HG02943 (cell line): ENCODE measurements around the gene TPRA1.
"Not testable (repeated sequence)": the region's sequence is repeated elsewhere in the genome, so short reads cannot be mapped to it uniquely, and the experiment has no call there.

Experiments
- ATAC-seq: cut with Tn5 transposase; IDR thresholded peaks from one replicate; pipeline ENCODE4 v1.9.1; 2021; ENCODE audit warnings: mild to moderate bottlenecking, low read depth, moderate library complexity; ENCODE audit not compliant: unreplicated experiment

The TPRA1 gene

GRCh38 chr3:127616836-127617605 is 26.5 kb upstream of the TPRA1 start:
- no peak for ATAC-seq

- no peak for ATAC-seq
These were observed 25.2 kb upstream of the TPRA1 start for GRCh38 chr3:127615631-127616305.

- ATAC-seq = no peak
These were observed 24.5 kb upstream of the TPRA1 start for GRCh38 chr3:127614928-127615589.

- no peak for ATAC-seq
These were observed 22.9 kb upstream of the TPRA1 start for GRCh38 chr3:127613406-127613805.

- no peak for ATAC-seq
These were observed 22.4 kb upstream of the TPRA1 start for GRCh38 chr3:127612966-127613365.

GRCh38 chr3:127611251-127611650 is 20.7 kb upstream of the TPRA1 start:
- no peak for ATAC-seq

GRCh38 chr3:127610105-127610504 is 19.6 kb upstream of the TPRA1 start:
- ATAC-seq = no peak

GRCh38 chr3:127608362-127608718 is 17.8 kb upstream of the TPRA1 start:
- no peak for ATAC-seq

- no peak for ATAC-seq
These were observed 17.3 kb upstream of the TPRA1 start for GRCh38 chr3:127607675-127608361.

- no peak for ATAC-seq
These were observed 16.6 kb upstream of the TPRA1 start for GRCh38 chr3:127606981-127607595.

- no peak for ATAC-seq
These were observed 15.7 kb upstream of the TPRA1 start for GRCh38 chr3:127606086-127606805.

- ATAC-seq = not testable (repeated sequence)
These were observed 15.0 kb upstream of the TPRA1 start for GRCh38 chr3:127605547-127605946.

GRCh38 chr3:127604546-127605165 is 14.1 kb upstream of the TPRA1 start:
- no peak for ATAC-seq

- ATAC-seq = no peak
These were observed 13.5 kb upstream of the TPRA1 start for GRCh38 chr3:127604035-127604434.

- no peak for ATAC-seq
These were observed 10.4 kb upstream of the TPRA1 start for GRCh38 chr3:127600749-127601456.

- no peak for ATAC-seq
These were observed 8.5 kb upstream of the TPRA1 start for GRCh38 chr3:127598841-127599570.

- ATAC-seq = no peak
These were observed 6.7 kb upstream of the TPRA1 start for GRCh38 chr3:127597020-127597771.

- ATAC-seq = no peak
These were observed 4.8 kb upstream of the TPRA1 start for GRCh38 chr3:127595303-127595702.
